HG02870 (cell line): ENCODE measurements around the gene SLC28A1.

Experiments used
- ATAC-seq: cut with Tn5 transposase; IDR thresholded peaks from one replicate; pipeline ENCODE4 v1.9.1; 2021; ENCODE audit warnings: mild to moderate bottlenecking, moderate library complexity; ENCODE audit not compliant: unreplicated experiment

SLC28A1 gene

DNA sequence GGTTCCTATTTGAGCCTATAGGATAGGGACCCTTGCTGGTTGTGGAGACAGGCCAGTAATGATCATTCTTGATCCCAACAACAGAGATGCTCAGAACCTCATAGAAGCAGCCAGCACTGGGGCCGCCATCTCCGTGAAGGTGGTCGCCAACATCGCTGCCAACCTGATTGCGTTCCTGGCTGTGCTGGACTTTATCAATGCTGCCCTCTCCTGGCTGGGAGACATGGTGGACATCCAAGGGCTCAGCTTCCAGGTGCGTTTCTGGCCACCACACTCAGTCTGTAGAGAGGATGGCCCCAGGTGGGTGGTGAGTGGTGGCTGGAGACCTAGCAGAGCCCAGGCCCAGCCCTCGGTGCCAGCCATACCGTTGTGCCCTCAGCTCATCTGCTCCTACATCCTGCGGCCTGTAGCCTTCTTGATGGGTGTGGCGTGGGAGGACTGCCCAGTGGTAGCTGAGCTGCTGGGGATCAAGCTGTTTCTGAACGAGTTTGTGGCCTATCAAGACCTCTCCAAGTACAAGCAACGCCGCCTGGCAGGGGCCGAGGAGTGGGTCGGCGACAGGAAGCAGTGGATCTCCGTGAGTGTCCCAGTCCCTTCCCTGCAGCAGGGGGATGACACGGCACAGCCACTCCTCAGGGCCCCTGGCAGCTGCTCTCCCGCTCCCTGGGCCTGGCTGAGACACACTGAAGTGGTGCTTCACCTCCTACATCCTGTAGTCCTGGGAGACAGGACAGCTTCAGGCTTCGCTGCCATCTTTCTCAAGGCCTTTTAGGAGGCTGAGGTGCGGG is 50.7 kb downstream of the SLC28A1 start:
- ATAC-seq = no peak

DNA sequence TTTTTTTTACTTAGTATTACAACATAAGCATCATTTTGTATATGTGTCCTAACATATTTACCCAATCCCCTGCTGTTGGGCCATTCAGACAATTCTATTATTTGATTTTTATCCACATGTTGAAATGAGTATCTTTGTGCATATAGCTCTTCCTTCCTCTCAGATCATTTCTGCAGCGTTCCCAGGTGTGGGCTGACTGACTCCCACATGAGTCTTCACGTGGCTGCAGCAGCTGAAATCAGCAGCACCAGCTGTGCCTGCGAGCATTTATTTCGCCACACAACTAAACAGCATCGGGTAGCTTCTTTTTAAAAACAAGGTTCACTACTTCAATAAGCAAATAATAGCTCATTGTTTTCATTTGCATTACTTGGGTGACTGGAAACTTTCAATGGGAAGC is 52.7 kb downstream of the SLC28A1 start:
- ATAC-seq = no peak

DNA sequence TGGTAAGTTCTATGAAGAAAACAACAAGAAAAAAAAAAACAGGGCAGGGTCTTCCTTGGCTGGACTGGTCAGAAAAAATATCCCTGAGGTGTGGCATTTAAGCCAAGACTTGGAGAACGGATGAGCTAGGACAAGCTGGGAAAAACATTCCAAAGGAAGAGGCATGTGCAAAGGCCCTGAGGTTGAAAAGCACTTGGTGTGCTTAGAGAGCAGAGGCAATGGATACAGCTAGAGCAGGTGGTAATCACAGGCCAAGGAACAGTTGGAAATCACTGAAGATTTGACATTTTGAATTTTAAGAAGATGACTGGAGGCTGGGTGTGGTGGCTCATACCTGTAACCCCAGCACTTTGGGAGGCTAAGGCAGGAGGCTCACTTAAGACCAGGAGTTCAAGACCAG is 54.3 kb downstream of the SLC28A1 start:
- no peak for ATAC-seq

DNA sequence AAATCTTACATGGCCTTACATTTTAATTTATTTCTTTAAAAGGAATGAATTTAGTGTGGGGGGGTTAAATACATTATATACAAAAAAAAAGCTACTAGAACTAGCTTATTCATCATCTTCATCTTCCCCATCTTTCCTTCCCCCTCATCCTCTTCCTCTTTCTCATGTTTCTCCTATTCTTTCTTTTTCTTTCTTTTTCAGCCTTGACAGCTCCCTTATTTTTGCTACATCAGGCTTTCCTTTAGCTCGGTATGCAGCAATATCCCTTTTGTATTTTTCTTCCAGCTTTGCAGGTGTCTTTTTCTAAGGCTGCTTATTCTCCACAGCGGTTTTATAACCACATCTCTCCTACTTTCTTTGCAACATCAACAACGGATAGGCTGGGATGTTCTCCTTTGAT is 55.9 kb downstream of the SLC28A1 start:
- no peak for ATAC-seq

DNA sequence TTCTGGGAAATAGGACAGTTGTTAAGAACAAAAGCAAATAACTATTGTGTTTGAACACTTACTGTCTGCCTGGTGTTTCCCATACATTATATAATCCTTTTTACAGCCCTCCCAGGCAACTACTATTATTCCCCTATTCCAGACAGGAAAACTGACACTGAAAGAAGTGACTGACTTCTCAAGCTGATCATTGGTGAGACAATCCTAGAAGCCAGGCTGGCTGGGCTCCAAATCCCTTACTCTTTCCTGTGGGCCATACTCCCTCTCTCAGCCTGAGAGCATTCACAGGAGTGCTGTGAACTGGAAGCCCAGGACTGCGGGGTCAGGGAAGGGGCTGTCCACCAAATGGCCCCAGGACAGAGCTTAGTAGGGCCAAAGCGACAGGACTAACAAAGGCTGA is 58.0 kb downstream of the SLC28A1 start:
- no peak for ATAC-seq

DNA sequence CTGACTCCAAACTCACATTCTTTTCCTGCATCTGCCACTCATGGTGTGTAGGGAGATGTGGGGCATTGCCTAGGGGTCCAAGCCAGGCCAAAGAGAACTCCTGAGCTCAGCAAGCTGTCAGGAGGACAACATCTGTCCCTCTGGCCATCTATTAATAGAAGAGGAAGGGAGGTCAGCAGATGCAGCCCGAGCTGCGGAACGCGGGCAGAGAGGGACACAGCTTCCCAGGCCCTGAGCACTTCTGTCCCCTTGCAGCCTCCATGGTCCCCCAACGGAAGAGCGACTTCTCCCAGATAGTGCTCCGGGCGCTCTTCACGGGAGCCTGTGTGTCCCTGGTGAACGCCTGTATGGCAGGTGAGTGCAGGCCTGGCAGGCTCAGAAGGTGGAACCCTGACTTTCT is 59.8 kb downstream of the SLC28A1 start:
- no peak for ATAC-seq

DNA sequence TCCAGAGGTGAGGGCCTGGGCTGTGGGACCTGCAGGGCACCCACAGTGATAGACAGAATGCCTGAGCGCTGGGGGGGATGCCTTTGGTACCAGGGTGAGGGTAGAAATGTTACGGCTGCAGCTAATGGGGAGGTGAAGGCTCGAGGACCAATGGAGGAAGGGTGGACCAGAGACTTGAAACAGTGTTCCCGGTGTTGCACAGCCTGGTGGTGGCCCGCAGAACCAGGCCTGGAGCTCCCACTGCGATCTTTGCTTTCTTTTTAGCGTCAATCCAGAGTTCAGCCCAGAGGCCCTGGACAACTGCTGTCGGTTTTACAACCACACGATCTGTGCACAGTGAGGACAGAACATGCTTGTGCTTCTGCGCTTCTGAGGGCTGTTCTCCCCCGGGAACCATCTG is 60.4 kb downstream of the SLC28A1 start:
- ATAC-seq = no peak

DNA sequence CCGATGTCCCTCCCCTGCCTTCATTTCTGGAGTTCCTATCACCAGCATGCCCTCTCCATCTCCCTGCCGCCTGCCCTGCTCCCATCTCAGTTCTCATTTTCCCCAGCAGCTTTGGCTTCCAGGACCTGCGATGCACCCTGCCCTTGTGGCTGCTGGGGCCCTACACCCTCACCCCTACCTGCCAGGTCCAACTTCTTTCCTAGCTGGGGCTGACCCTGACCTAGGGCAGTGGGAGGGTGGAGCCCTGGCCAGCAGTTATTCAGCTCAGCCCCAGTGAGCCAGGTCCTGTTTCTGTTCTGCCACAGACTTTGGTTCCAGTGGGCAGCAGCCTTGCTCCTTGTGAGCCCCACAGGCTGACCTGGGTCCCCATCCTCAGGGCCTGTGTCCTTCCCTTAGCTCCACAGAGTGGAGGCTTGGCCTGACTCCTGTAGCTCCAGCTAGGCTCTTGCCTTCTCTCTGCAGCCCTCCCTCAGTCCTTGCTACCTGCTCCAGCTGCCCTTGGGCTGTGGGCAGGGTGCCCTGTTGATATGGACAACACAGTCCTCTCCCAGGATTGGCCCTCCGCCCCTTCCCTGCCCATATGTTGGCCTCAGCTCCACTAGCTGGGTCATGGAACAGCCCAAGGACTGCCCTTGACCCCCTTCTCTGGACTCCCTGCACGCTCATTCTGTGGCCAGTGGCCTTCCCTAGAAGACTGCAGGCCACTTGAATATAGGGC is 62.5 kb downstream of the SLC28A1 start:
- no peak for ATAC-seq

DNA sequence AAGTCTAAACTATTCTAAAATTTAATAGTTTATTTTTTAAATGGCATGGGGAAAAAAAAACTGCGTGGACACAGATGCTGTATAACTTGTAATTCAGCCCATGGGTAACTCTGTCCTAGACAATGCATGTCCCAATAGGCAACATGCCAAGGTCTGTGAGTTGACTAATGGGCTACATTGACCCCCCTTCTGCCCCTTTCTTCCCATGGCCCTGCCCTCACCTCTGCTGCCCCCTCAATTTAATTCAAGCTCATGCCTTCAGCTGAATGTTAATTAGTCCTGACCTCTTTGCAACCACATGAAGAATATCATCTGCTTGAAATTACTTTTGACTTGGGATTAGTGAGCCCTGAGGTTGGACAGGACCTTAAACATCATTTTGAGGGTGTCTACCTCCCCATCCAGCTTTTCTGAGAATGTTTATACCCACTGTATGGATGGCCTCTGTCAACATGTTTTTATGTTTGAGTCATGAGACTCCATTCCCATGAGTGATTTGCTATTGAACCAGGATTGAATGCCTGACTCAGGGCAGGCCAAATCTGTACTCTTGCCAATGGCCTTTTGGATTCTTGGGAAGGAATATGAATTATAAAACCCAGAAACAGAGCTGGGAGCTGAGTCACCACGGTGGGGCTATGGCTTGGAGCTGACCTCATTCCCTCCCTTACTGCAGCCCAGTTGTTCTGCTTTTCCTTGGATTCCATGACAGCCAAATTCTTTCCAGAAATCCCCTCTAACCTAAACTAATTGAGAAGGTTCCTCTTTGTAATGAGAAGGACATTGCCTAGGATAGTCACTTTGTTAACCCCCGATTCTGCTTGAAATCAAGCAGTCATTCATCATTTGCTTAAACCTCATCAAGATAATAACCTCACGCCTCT is 63.7 kb downstream of the SLC28A1 start:
- ATAC-seq = no peak

DNA sequence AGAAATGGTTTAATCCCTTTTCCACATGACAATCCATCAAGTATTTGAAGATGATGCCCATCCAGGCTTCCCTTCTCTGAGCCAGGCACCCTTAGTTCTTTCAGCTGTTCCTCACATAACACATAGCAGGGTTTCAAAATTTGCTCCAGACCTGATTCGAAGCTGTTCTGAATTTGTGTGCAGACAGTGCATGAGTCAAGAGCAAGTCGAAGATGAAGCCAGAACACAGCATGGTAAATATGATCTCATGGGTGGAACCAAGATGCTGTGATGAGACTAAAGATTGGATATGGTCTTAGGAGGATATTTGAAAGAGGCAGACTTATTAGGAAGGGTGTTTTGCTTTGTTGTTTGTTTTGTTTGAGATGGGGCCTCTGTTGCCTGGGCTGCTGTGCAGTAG is 64.6 kb downstream of the SLC28A1 start:
- no peak for ATAC-seq

DNA sequence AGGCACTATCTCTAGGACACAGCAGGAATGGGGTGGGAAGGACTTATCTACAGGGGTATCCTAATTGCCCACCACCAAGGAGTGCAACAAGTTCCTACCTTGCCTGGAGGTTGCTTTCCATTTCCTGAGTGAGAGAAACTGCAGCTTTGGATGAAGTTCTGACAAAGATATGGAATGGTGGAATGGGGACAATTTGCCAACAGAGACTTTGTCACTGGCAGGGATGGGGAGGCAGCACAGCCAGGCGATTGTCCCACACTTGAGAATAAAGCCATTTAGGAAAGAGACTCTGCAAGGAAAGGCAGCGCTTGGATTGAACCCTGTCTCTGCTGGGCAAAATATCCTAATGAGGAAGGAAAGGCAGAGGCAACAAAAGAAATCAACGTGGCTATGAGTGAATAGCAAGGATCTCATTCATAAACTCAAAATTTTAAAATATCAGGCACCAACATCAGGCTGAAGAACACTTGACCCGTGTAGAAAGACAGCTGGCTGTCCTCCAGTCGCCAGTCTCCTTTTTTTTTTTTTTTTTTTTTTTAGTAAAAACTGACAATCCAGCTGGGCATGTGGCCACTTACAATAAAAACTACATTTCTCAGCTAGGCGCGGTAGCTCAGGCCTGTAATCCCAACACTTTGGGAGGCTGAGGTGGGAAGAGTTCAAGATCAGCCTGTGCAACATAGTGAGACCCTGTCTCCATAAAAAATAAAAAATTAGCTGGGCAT is 65.5 kb downstream of the SLC28A1 start:
- ATAC-seq = no peak

DNA sequence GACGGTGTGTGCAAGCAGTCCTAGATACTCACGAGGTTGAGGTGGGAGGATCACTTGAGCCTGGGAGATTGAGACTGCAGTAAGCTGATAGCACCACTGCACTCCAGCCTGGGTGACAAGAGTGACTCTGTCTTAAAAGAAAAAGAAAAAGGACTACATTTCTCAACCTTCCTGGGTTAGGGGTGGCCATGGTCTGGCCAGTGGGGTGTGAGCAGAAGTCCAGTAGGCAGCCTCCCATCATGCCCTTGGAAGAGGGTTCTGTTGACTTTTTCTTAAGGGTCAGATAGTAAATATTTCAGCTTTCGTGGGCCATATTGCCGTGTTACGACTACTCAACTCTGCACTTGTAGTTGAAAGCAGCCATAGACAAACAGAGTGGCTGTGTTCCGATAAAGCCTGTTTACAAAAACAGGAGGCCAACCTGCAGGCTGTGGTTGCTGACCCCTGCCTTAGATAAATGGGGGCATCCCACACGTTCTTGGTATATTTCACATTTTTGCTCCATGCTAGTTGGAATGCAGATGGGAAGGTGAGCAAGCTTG is 66.2 kb downstream of the SLC28A1 start:
- ATAC-seq = no peak

DNA sequence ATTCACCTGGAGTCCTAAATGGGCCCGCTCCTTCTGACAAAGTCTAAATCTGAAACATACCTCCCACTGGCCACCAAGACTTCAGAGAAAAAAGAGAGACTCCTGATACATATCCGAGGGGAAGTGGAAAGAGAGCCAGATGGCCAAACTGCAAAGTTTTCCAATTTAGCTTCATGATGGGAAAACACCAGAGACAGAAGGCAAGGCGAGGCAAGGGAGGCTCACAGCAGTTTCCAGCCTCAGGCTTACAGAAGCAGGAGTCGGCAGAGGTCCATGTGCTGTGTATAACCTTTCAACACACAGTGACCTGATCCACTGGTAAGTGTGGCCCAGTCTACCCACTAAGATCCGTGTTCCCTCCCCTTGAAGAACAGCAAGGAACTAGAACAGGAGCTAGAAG is 67.3 kb downstream of the SLC28A1 start:
- no peak for ATAC-seq

DNA sequence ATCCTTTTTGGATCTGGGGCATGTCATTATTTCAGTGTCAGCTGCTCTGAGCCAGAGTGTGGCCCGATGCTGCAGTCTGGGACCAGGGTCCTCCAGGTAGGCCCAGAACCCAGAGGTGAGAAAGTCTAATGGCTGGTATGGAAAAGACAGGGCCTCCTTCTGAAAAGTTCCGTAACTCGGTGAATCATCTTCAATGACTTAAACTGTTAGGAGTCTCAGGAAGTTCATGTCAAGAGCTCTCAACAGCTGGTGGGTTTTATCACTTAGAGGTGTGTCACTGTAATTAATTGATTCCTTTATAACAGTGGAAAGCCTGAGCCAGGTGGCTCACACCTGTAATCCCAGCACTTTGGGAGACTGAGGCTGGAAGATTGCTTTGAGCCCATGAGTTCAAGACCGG is 68.7 kb downstream of the SLC28A1 start:
- ATAC-seq = no peak

DNA sequence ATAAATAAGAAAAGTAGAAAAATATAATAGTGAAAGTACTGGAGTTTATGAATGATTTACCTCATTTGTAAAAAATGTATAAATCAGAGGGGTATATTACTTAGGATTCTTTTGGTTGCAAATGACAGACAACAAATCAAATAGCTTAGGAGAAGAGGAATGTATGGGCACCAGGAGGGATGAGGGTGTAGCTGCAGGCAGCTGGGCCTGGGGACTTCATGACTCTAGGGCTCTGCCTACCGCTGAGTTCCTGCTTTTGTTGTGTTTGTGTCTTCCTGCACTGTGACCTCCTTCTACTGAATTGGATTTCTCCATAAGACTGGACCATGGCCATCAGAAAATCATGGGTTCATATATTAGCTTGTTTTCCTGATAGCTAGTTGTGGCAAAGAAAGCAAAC is 69.3 kb downstream of the SLC28A1 start:
- ATAC-seq = no peak

DNA sequence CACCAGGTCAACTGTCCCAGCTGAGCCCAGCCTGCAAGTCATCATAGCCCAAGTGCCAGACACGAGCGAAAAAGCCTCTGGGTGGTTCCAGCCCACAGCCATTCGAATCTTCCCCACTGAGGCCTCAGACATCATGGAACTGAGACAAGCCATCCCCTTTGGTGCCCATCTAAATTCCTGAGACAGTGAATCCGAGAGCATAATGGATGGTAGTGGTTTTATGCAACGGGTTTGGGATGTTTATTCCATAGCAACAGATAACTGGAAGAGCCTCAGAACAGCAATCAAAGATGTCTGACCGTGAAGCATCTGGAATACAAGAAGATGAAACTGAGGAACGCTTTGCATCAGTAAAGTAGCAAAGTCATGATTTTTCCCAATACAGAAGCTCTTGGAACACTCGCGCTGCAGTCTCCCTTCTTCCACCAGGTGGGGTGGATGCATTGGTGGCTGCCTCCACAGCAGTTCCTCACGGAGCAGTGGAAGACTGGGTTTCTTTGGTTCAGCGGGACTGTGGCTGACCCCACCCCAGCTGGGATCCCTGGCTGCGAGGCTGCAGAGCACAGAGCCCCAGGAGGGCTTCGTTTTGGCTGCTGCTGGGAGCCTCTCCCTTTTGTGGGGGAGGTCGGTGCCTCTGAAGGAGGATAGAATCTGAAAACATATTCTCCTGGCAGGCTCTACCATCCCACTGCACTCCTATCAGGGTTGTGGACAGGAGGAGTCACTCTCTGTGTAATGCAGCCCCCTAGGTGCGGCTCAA is 70.8 kb downstream of the SLC28A1 start:
- no peak for ATAC-seq

DNA sequence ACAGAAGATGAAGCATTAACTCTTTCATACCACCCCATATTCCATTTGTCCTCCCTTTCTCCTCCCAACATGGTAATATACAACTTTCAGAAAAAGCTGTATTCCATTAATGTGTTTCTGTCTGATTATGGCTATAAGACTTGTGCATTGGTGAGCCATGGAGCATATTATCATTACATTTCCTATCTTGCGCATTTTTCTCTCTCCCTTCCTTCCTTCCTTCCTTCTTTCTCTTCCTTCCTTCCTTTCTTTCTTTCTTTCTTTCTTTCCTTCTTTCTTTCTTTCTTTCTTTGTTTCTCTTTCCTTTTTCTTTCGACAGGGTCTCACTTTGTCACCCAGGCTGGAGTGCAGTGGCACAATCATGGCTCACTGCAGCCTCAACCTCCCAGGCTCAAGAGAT is 71.7 kb downstream of the SLC28A1 start:
- ATAC-seq = no peak

DNA sequence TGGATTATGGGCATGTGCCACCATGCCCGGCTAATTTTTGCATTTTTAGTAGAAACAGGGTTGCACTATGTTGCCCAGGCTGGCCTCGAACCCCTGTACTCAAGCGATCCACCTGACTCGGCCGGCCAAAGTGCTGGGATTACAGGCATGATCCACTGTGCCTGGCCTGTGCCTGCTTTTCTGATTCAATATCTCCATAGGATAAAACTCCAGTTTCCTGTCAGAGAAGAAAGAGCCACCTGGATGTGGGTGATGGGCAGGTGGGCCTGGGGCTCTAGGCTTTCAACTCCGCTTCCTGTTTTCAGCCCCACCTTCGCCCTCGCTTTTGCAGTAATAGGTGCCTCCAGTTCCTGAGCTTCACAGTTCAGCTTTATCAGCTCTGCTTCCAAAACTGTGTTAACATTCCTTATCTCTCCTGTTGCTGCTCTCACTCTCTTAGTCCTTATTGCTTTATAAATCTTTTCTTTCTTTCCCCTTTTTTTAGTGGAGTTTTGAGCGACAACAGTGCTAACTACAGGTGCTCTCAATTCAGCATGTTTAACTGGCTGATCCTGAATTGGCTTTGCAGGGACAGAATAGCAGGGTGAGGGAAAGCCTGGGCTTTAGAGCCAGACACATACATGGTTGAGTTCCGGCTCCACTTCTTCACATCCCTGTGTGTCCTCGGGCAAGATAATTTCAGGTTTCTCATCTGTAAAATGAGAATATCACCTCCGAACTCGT is 76.1 kb downstream of the SLC28A1 start:
- no peak for ATAC-seq

DNA sequence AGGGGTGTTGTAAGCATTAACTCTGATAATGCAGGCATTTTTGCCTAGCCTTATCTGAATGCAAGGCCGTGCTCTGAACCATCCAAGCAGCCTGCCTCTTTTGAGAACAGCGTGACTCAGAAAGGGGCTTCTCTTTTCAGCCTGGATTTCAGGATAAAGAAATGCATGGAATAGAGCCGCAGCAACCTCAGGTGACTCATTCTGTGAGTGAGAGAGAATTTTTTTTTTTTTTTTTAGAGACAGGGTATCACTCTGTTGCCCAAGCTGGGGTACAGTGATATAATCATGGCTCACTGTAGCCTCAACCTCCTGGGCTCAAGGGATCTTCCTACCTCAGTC is 76.6 kb downstream of the SLC28A1 start:
- ATAC-seq = no peak
